Stimulated activated CD8-positive, alpha-beta memory T cell treated with anti-CD3 and anti-CD28 coated beads, Interleukin-4, amount 100 ng/mL, for 4 hours (primary cell): Measurements from ENCODE around the gene PRR15.

ENCODE experiments used
- DNase-seq, 2 donors: peaks; one replicate each; pipeline ENCODE4 v3.0.0-alpha.2; 2020; ENCODE audit warnings: low read depth in 2 of 2, low spot score in 1 of 2

PRR15 gene

GRCh38 chr7:29609162-29610037 is 45.8 kb downstream of the PRR15 start:
- DNase-seq = no peak

- DNase-seq = no peak
Measured at GRCh38 chr7:29610086-29610485, 46.5 kb downstream of the PRR15 start.

- DNase-seq = no peak
Measured at GRCh38 chr7:29611941-29612544, 48.4 kb downstream of the PRR15 start.

- DNase-seq = no peak
Measured at GRCh38 chr7:29612596-29612995, 49.0 kb downstream of the PRR15 start.

GRCh38 chr7:29613100-29613499 is 49.5 kb downstream of the PRR15 start:
- no peak for DNase-seq

GRCh38 chr7:29614229-29614628 is 50.6 kb downstream of the PRR15 start:
- DNase-seq = no peak
